Mesendoderm (in vitro differentiated cells): ENCODE results near the gene FAM78B.

Experiments
- DNase-seq: peaks from one replicate; pipeline ENCODE4 v3.0.0; 2013
- H2AK5ac ChIP-seq: 2 replicates; pipeline ENCODE4 v1.6.1; 2013; ENCODE audit warnings: low read length, inconsistent platforms
- H2BK120ac ChIP-seq: 2 replicates; pipeline ENCODE4 v1.6.1; 2013; ENCODE audit warnings: low read depth, mild to moderate bottlenecking, low read length, moderate library complexity, mixed read lengths
- H2BK15ac ChIP-seq: replicated peaks from 2 replicates; pipeline ENCODE4 v1.6.1; 2013; ENCODE audit warnings: low read depth, mild to moderate bottlenecking, moderate library complexity
- H2BK5ac ChIP-seq: 2 replicates; pipeline ENCODE4 v1.6.1; 2013; ENCODE audit warnings: low read length, inconsistent platforms
- H3K18ac ChIP-seq: 2 replicates; pipeline ENCODE4 v1.6.1; 2013; ENCODE audit warnings: mild to moderate bottlenecking, low read length, mixed read lengths
- H3K23ac ChIP-seq: one replicate; pipeline ENCODE4 v1.6.1; 2013; ENCODE audit warnings: low read length
- H3K27ac ChIP-seq: 2 replicates; pipeline ENCODE4 v1.5.1; 2013; ENCODE audit warnings: low read depth, mild to moderate bottlenecking, inconsistent platforms, low read length, moderate library complexity
- H3K27me3 ChIP-seq: 2 replicates; pipeline ENCODE4 v1.6.1; 2013; ENCODE audit warnings: low read length, control low read depth, mild to moderate bottlenecking, inconsistent platforms; ENCODE audit not compliant: insufficient read depth, poor library complexity
- H3K36me3 ChIP-seq: 2 replicates; pipeline ENCODE4 v1.6.1; 2013; ENCODE audit warnings: low read length, inconsistent platforms; ENCODE audit not compliant: control insufficient read depth, insufficient read depth
- H3K4ac ChIP-seq: one replicate; pipeline ENCODE4 v1.6.1; 2013; ENCODE audit warnings: low read depth, mild to moderate bottlenecking, low read length, moderate library complexity
- H3K4me1 ChIP-seq: 2 replicates; pipeline ENCODE4 v1.6.1; 2013; ENCODE audit warnings: low read depth, low read length, inconsistent platforms; ENCODE audit not compliant: control insufficient read depth
- H3K4me2 ChIP-seq: 2 replicates; pipeline ENCODE4 v1.6.1; 2013; ENCODE audit warnings: low read length
- H3K4me3 ChIP-seq: 2 replicates; pipeline ENCODE4 v1.5.1; 2013; ENCODE audit warnings: mild to moderate bottlenecking, low read length
- H3K56ac ChIP-seq: one replicate; pipeline ENCODE4 v1.6.1; 2013; ENCODE audit warnings: low read length
- H3K79me1 ChIP-seq: 2 replicates; pipeline ENCODE4 v1.6.1; 2013; ENCODE audit warnings: low read length, inconsistent platforms
- H3K79me2 ChIP-seq: 2 replicates; pipeline ENCODE4 v1.6.1; 2013; ENCODE audit warnings: mild to moderate bottlenecking, low read length; ENCODE audit not compliant: control insufficient read depth, insufficient read depth
- H3K9ac ChIP-seq: 2 replicates; pipeline ENCODE4 v1.6.1; 2013; ENCODE audit warnings: low read length, inconsistent platforms
- H4K5ac ChIP-seq: one replicate; pipeline ENCODE4 v1.6.1; 2013; ENCODE audit warnings: low read length
- H4K8ac ChIP-seq: one replicate; pipeline ENCODE4 v1.6.1; 2013; ENCODE audit warnings: low read depth, mild to moderate bottlenecking, control low read depth, low read length, moderate library complexity
- WGBS: extraction: QIAGEN DNeasy Blood & Tissue Kit; methylation state at CpG from one replicate; pipeline ENCODE4 v1.1.7; 2013; ENCODE audit warnings: low lambda C conversion rate, missing lambda C conversion rate; ENCODE audit not compliant: insufficient coverage; ENCODE audit errors: extremely low coverage; 5-methylcytosine and 5-hydroxymethylcytosine counted together

FAM78B gene

DNA sequence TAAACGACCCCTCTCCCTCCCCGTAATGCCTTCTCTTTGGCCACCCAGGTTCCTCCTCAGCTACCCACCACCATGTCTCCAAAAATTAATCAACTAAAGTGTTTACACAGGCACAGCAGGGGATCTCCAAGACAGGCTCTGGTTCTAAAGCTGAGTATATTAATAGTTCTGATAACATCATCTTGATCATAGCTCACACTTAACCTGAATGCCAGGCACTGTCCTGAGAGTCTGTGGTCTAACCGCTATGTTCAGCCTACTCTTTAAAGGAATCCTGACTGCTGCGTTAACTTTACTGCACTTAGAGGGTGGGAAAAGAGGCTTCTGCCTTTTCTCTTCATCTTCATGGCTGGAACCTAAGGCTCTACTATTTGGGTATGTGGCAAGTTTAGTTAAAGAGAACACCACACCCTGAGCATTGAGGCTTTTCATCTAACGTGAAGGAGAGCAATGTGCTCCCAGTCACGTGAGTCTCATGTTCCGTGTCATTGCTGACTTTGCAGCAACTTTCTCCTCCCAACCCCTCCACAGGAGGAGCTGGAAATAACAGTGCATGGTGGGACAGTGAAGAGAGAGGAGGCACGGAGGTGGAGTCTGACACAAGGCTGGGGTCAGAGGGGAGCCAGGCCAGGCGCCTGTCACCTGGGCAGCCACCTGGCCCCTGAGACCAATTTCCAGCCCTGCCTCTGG, 86.4 kb downstream of the FAM78B start:
- Histone ChIP-seq H3K18ac (no peak overlapping the region), H3K27me3 (no peaks in the 10 kb centered on the region), H4K8ac (no peak overlapping the region), H3K23ac (no peak overlapping the region), H3K4ac (no peak overlapping the region), H3K4me2 (no peak overlapping the region), H2BK5ac (no peak overlapping the region), H4K5ac (no peak overlapping the region), H2AK5ac (no peak overlapping the region), H3K79me1 (no peaks in the 10 kb centered on the region), H3K9ac (no peak overlapping the region), H3K27ac (no peak overlapping the region), H3K79me2 (no peaks in the 10 kb centered on the region), H2BK15ac (no peak overlapping the region), H2BK120ac (no peak overlapping the region), H3K4me3 (no peak overlapping the region), H3K36me3 (no peaks in the 10 kb centered on the region), H3K56ac (no peak overlapping the region), H3K4me1 (no peaks in the 10 kb centered on the region)
- no peak for DNase-seq
- no CpG with 5 or more reads among the region's 9 CpGs for WGBS

DNA sequence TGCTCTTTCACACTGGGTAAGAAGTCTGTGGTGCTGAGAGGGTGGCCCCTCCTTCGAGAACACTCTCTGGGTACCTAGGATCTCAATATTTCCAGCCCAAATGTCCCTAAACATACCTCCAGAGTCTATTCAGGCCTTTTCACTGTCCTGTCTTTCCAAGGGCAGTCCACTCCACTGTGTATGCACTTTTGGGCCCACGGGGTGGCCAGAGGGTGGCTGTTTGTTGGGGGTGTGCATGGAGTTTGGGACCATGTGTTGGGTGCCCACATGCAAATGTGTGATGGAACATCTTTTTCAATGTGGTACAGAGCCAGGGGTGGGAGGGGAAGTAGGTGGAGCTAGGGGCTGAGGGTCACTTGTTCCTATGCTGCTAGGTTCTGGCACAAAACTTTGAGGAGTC, 87.5 kb downstream of the FAM78B start:
- Histone ChIP-seq H3K23ac (no peak overlapping the region), H3K27ac (no peak overlapping the region), H3K79me1 (no peaks in the 10 kb centered on the region), H3K56ac (no peak overlapping the region), H2AK5ac (no peak overlapping the region), H2BK15ac (no peak overlapping the region), H4K5ac (no peak overlapping the region), H3K4me2 (no peak overlapping the region), H3K79me2 (no peaks in the 10 kb centered on the region), H3K27me3 (no peaks in the 10 kb centered on the region), H3K4ac (no peak overlapping the region), H3K18ac (no peak overlapping the region), H3K36me3 (no peaks in the 10 kb centered on the region), H4K8ac (no peak overlapping the region), H3K4me1 (no peaks in the 10 kb centered on the region), H2BK120ac (no peak overlapping the region), H2BK5ac (no peak overlapping the region), H3K4me3 (no peak overlapping the region), H3K9ac (no peak overlapping the region)
- no CpG with 5 or more reads among the region's 2 CpGs for WGBS
- DNase-seq = no peak

DNA sequence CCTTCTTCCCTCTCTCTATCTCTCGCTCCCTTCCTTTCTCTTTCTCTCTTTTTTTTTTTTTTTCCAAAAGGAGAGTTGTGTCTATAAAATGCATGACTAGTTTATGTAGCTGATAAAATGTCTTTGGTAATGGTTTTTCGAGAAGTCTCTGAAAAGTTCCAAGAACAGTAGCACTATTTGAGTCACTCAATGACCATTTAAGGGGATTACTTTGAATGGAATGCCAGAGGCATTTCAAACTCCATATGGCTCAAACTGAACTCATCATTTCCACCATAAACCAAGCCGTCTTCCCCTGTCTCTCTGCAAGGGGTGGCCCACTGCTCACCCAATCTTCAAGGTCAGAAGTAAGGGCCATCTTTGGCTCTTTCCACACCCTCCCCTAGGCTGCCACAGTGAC, 93.3 kb downstream of the FAM78B start:
- Histone ChIP-seq H2BK15ac (no peak overlapping the region), H3K27me3 (no peaks in the 10 kb centered on the region), H3K9ac (no peak overlapping the region), H3K4me2 (no peak overlapping the region), H2AK5ac (no peak overlapping the region), H3K4ac (no peak overlapping the region), H2BK120ac (no peak overlapping the region), H3K79me2 (no peaks in the 10 kb centered on the region), H2BK5ac (no peak overlapping the region), H3K56ac (no peak overlapping the region), H3K4me1 (no peaks in the 10 kb centered on the region), H3K23ac (no peak overlapping the region), H3K79me1 (no peaks in the 10 kb centered on the region), H3K27ac (no peak overlapping the region), H4K5ac (no peak overlapping the region), H3K36me3 (no peaks in the 10 kb centered on the region), H3K4me3 (no peak overlapping the region), H4K8ac (no peak overlapping the region), H3K18ac (no peak overlapping the region)
- no peak for DNase-seq
- no CpG with 5 or more reads among the region's 3 CpGs for WGBS

DNA sequence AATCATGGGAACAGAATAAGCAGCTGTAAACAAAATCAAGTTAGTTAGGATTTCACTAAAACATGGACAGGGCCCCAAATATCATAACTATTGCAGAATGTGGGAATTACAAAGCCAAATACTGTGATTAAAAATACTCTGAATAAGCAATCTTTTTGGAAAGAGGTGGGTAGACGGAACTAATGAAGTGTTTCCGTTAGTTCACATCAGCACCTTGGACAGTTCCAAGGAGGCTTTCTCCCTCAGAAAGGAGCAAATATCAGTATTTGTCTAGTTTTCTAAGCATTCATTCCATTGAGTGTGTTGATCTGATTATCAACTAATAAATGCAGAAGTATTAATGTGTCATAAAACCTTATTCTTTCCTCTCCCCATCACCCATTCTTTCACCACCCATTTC, 97.4 kb downstream of the FAM78B start:
- no peak overlapping the region for H3K4me3 ChIP-seq
- H2BK120ac ChIP-seq = no peak overlapping the region
- H2AK5ac ChIP-seq = no peak overlapping the region
- no peak overlapping the region for H3K23ac ChIP-seq
- no peak overlapping the region for H3K4me2 ChIP-seq
- H3K27me3 ChIP-seq = no peaks in the 10 kb centered on the region
- no peak overlapping the region for H4K5ac ChIP-seq
- no peaks in the 10 kb centered on the region for H3K4me1 ChIP-seq
- no peak overlapping the region for H3K4ac ChIP-seq
- no peak overlapping the region for H3K27ac ChIP-seq
- peak; percentile 26 for DNase-seq
- no peak overlapping the region for H3K9ac ChIP-seq
- H2BK15ac ChIP-seq = no peak overlapping the region
- H3K56ac ChIP-seq = no peak overlapping the region
- H4K8ac ChIP-seq = no peak overlapping the region
- H3K79me1 ChIP-seq = no peaks in the 10 kb centered on the region
- H2BK5ac ChIP-seq = no peak overlapping the region
- no peak overlapping the region for H3K18ac ChIP-seq
- no CpG with 5 or more reads among the region's 2 CpGs for WGBS
- no peaks in the 10 kb centered on the region for H3K79me2 ChIP-seq
- H3K36me3 ChIP-seq = no peaks in the 10 kb centered on the region

DNA sequence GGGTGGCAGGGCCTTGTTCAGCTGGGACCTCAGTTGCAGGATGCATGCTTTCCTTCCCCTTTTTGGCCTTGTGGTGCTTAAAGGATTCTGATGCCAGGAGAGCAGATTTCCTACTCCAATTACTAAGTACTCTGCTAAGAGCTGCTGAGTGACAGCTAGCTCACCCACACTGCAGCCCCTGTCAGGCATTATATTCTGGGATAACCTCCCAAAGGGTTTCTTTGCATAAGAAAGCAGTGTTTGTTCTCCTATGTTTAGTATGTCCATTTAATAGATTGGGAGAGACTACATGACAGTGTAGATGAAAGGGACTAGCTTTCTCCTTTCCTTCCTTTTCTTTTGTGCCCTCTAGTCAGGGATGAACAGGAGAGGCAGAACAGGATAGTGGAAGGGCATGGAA, 100.7 kb downstream of the FAM78B start:
- no peak for DNase-seq
- H3K27ac ChIP-seq = no peak overlapping the region

DNA sequence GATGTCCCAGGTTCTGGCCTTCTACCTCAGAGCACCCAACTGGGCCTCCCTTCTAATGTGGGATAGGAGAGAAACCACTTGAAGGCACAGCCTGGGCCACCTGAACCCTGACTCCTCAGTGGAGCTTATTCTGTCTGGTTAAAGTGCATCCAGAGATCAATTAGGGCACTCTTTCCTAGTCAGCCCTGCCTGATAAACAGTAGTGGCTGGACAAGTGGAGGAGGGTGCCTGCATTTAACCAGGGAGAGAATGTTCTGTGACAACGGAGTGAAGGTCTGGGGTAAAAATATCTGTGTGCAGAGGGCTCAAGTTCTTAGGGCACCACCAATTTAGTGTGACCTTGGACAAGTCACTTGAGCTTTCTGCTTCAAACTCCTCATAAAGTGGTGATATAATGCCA, 101.8 kb downstream of the FAM78B start:
- H3K56ac ChIP-seq = no peak overlapping the region
- H2BK5ac ChIP-seq = no peak overlapping the region
- no peak overlapping the region for H2AK5ac ChIP-seq
- no peak overlapping the region for H3K18ac ChIP-seq
- H3K36me3 ChIP-seq = no peaks in the 10 kb centered on the region
- H3K4me1 ChIP-seq = no peaks in the 10 kb centered on the region
- H4K5ac ChIP-seq = no peak overlapping the region
- no peak overlapping the region for H4K8ac ChIP-seq
- WGBS = no CpG with 5 or more reads among the region's 1 CpG
- H2BK15ac ChIP-seq = no peak overlapping the region
- H3K23ac ChIP-seq = no peak overlapping the region
- no peak overlapping the region for H3K27ac ChIP-seq
- no peaks in the 10 kb centered on the region for H3K79me1 ChIP-seq
- no peaks in the 10 kb centered on the region for H3K79me2 ChIP-seq
- H3K9ac ChIP-seq = no peak overlapping the region
- no peak overlapping the region for H3K4me2 ChIP-seq
- H3K4ac ChIP-seq = no peak overlapping the region
- no peak for DNase-seq
- no peak overlapping the region for H2BK120ac ChIP-seq
- H3K27me3 ChIP-seq = no peaks in the 10 kb centered on the region
- no peak overlapping the region for H3K4me3 ChIP-seq

More for the DNA sequence above, 100.7 kb downstream of the FAM78B start:
- H2BK120ac ChIP-seq = no peak overlapping the region
- no peak overlapping the region for H2AK5ac ChIP-seq
- H3K4ac ChIP-seq = no peak overlapping the region
- H4K5ac ChIP-seq = no peak overlapping the region
- no peak overlapping the region for H3K23ac ChIP-seq
- no peaks in the 10 kb centered on the region for H3K36me3 ChIP-seq
- H3K4me2 ChIP-seq = no peak overlapping the region
- no peak overlapping the region for H3K56ac ChIP-seq
- no peak overlapping the region for H4K8ac ChIP-seq
- no peak overlapping the region for H2BK5ac ChIP-seq
- H3K4me1 ChIP-seq = no peaks in the 10 kb centered on the region
- H3K27me3 ChIP-seq = no peaks in the 10 kb centered on the region
- H3K79me2 ChIP-seq = no peaks in the 10 kb centered on the region
- H3K79me1 ChIP-seq = no peaks in the 10 kb centered on the region
- no peak overlapping the region for H3K4me3 ChIP-seq
- no peak overlapping the region for H3K18ac ChIP-seq
- H2BK15ac ChIP-seq = no peak overlapping the region
- no peak overlapping the region for H3K9ac ChIP-seq
